HuH-7.5 (cell line): Measurements from ENCODE around the gene ITGBL1.

Experiments used
- DNase-seq: peaks from one replicate; pipeline ENCODE4 v3.0.0; 2011; ENCODE audit warnings: low spot score

Gene ITGBL1

DNA sequence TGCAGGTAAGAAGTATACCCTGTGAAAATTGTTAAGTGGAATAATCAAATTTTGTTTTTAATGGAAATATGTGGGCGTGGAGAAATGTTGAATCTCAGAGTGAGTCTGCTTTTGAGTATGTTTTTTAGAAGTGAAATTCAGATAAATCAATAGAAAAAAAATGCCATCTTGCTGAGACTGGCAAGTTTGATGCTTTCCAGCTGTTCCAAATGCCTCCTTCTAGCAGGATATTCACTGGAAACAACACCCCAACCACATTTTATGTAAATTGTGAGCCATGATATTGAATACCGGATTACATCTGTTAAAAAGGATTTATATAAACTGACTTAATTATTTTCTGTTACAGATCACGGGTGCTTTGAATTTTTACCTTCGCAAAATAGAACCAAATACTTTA lies 115.4 kb downstream of the ITGBL1 start:
- DNase-seq = no peak

DNA sequence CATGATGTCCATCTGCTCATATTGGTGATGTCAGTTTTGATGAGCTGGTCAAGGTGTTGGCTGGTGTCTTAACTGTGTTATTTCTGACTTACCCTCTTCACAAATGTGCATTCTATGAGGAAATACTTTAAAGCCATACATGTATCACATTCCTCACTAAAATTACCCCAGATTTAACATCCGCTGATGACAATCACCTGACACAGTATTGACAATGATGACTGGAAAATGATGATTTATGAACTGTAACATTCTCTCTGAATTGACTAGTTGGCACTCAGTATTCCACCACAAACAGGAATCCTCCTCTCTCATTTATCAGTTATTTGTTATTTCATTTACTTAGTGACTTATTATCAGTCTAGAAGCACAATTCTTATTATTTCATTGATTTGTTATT lies 117.3 kb downstream of the ITGBL1 start:
- DNase-seq = no peak

DNA sequence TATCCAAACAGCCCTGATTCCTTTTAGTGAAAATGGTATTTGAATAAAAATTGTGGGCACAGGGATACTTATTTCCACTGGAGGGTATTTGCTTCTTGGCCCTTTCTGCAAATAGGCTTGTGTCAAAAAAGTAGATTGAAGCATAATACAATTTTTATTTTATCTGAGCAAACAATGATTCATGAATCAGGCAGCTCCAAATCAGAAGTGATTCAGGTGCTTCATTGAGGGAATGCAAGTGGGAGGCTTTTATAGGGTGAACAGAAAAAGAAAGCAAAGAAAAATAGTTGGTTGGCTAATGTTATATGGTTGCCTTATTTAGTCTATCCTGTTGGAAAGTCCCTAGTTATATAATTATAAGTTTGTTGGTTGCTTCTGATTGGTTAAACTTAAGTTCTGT lies 117.9 kb downstream of the ITGBL1 start:
- no peak for DNase-seq

DNA sequence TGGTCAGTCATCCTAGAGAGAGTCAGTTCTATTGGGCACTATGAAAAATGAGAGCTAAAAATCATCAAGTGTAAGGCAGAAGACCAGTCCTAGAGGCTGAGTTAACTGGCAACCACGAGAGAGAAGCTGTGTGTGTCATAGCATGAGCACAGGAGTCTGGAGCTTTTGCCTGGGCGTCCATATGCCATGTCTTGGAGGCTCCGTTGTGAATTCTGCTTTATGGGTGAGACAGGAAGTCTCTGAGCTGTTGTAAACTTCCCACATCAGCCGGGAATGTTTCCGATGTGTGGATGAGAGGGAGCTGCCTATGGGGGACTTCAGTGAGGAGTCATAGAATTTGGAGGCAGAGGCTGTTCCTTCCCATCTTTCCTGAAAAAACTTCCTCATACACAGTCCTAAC lies 120.0 kb downstream of the ITGBL1 start:
- no peak for DNase-seq

DNA sequence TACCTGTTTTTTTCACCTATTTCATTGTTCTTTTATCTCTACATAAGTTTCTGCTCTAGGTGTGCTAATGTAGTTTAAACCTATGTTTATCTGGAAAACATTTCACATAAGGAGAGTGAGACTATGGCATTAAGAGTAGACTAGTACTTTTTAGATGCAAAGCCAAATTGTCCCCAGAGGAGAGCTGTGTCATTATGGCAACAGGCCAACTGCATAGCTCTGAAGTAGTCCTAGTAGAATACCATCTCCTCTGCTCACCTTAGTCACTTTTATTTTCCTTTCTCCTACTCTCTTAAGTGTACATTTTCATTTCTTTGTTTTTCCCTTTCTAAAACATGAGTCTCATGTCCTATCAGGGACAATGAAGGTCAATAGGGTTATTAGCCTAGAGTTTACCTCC lies 123.1 kb downstream of the ITGBL1 start:
- no peak for DNase-seq

DNA sequence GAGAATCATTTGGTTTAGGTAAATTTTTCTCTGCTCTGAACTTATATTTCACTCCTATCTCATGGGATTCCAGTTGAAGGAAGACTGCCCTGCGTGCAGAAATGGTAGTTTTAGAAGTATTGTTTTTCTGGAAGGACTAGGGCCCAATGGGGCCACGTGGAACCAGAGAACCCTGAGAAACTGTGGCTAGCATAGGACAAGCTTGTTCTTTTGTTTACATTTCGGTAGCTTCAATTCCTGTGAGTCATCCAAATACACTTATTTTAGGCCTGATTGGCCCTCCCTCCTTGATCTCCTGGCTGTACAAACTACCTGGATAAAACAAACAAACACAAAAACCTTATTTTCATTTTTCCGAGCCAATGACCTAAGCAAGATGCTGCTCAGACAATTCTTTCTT lies 124.0 kb downstream of the ITGBL1 start:
- DNase-seq = no peak

DNA sequence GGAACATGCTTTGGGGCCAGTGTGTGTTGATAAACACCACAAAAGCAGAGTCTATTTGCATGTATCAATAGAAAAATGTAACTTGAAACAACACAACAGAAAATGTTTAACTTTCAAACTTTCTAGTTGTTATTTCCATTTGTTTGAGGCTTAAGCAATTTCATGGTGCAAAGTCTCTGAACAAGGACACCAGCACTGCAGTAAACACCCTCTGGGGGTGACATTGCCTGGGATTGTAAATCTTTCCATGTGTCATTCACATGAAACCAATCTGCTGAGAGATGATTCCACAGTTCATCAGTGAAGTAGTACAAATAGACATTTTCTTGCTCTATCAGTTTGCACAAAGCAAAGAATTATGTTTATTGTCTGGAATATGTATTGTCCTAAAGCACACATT lies 124.5 kb downstream of the ITGBL1 start:
- DNase-seq = no peak

DNA sequence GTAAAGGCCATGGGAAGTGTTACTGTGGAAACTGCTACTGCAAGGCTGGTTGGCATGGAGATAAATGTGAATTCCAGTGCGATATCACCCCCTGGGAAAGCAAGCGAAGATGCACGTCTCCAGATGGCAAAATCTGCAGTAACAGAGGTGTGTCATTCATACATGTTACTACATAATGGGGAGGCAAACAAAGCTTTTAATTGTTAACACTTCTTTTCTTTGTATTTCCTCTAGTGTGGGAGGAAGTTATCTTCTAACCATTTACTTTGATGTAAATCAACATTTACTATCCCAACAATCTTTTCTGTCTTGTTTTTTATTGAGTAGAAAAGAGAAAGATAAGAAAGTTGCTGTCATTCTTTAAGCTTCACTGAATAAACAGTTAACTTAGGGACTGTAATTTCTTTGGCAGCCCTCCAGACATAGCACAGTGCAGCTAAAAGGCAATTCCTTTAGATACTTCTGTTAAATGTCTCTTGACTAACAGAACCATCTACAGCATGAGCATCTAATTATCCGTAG lies 126.9 kb downstream of the ITGBL1 start:
- DNase-seq = no peak

DNA sequence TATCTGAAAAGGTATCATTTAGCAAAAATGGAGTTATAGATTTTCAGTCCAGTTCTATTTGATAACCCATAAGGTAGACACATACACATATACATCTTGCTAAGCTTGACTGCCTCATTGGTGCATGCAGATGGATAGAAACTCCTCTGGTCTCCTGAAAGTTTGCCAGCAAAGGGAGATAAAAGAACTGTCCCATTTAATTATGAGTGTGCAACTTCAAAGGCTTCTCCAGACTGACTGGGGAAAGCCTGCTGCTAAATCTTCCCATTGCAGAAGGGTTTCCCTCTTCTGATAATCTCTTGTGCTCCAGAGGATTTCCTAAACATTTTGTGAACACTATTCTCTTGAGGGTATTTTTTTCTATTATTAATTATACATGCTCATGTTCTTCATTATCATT lies 131.9 kb downstream of the ITGBL1 start:
- no peak for DNase-seq

DNA sequence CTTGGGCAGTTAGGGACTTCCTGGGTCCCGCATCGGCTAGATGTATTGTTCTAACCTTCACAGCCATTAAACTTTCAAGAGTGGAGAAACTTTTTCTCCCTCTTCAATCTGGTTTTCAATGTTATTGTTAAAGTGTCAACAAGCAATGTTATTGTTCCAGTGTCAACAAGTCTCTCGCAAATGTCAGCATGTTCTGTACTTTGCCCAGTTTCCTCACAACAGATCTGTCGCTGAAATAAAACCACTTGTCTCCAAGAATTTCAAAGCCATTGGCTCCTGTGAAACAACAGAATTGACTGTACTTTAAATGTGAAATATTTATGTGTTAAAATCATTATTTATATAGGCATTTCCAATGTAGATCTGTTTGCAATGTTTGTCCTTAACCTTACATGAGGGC lies 138.0 kb downstream of the ITGBL1 start:
- no peak for DNase-seq

DNA sequence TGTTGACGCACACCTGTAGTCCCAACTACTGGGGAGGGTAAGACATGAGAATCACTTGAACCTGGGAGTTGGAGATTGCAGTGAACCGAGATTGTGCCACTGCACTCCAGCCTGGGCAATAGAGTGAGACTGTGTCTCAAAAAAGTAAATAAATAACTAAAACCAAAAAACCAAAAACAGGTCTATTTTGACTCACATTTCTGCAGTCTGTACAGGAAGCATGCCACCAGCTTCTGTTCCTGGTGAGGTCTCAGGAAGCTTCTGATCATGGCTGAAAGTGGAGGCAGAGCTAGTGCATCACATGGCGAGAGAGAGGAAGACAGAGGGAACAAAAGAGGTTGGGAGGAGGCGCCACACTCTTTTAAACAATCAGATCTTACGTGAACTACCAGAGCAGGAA lies 142.5 kb downstream of the ITGBL1 start:
- DNase-seq = no peak

DNA sequence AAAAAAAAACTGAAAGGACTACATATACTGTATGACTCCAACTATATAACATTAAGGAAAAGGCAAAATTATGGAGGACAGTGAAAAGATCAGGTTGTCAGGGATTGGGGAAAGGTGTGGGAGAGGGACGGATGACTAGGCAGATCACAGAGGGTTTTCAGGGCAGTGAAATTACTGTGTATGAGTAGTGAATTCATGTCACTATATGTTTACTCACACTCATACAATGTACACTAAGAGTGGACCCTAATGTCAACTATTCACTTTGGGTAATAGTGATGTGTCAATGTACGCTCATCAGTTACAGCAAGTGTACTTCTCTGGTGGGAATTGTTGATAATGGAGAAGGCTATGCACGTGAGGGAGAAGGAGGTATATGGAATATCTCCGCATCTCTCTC lies 144.3 kb downstream of the ITGBL1 start:
- no peak for DNase-seq

DNA sequence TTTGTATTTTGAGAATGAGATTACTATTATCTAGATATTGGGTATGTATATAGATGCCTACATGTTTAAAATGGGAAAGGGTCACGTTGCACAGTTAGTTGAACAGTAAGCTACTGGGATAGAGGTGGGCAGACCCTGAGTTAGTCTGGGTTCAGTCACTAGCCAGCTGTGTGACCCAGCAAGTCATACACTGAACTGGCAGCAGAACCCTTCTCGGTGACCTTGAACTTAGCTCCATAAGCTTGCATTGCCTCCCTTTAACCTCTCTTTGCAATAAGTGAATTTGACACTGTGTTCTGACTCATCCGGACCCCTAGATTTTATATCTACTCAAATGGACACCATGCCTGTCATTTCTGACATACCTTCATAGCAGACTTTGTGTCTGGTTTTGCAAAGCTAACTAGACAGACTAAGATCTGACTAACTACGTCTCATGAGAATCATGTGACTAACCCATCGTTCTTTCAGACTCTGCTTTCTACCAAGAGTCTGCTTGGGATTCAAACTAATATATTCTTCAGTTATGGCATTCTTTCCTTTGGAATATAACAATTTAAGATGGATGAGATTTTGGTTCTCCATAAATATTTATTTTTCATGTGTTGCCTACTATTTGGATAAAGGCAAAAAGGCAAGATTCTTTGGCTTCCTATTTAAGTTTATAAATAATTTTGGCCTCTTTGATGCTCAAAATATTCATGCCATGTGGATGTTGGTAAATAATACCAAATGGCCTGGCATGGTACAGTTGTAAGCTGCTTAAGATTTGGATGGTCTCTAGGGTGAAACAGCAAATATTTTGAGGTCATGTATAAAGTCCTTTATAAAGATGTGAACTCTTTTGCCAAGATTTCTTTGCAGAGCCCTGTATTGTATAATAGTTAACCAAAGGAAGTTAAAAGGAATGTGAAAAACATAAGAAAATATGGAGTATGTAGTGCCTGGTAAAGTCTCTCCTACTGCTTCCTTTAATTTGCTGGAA lies 159.3 kb downstream of the ITGBL1 start:
- DNase-seq = no peak

DNA sequence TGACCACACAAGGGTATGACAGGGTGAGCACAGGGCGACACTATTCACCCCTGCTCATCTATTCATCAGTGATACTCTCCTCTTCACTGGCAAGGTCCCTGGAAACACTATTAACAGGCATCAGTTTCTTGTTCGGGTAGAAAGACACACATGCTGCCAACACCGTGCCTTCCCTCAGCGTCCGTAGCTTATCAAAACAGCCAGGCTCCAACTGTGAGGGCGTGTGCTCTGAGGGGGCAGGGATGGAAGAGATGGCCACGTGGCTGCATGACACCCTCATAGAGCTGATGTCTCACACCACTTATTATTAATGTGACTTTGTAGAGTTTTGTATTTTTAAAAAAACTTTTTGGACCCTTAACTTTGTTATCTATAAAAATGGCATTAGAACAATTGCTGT lies 160.3 kb downstream of the ITGBL1 start:
- DNase-seq = no peak

DNA sequence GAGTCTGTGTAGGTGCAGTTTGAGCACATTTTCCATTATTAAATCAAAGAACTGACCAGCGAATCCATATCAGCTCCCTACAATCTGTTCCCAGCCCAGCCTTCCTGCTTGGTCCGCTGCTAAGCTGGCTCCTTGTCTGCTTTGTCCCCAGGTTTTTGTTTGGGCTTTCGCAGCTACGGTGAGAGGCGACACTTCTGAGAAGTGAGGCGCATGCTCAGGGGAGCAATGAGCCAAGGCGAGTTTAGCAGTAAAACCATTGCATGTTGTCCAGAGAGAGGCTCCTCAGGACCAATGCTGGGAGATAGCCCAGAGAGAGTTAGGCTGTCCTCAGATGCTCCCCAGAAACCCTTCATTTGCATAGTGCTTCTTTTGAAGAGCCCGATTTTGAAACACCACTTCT lies 162.0 kb downstream of the ITGBL1 start:
- DNase-seq = no peak

DNA sequence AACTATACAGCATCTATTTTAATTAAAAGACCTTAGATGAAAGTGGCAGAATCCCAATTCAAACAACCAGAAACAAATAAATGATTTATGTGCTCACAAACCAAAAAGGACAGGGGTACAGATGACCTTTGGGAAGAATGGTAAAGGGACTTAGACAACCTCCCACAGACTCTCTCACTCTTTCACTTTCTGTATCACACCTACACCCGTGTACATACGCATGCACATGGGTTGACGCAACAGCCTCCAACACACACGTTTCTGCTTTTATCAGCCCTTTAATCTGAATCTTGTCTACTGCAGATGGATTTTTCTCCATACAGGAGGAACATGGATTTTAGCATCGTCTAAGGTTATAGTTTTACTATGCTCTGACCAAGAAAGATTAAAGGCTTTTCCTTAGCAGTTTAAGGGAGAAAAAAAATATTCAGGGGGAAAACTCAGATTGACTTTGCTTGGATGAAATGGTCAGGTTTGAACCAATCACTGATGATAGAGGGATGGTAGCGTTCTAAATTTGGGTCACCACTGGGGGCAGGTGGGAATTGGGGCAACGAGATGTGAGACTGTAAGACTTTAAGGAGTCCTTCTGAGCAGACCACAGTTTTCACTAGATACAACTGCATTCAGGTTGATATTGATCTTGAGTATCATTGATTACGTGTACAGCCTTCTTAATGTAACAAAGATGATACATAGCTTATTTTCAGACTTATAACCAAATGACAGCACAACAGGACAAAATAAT lies 166.1 kb downstream of the ITGBL1 start:
- no peak for DNase-seq

DNA sequence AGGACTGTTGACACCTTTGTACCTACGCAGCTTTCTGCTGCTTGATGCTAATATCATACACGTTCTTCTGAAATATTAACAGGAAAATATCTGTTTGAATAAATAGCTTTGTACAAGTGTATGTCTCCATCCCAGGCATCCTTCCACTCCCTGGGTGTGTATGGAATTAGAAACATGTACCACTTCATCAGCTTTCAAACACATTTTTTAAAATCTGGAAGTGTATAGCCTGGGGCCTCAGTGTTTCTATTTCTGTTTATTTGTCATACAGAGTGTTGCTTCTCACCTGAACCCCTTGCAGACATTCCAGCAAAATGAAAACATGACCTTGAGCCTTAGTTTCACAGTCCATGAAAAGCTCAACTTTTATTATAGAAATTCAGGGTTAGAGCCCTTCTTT lies 168.6 kb downstream of the ITGBL1 start:
- no peak for DNase-seq

DNA sequence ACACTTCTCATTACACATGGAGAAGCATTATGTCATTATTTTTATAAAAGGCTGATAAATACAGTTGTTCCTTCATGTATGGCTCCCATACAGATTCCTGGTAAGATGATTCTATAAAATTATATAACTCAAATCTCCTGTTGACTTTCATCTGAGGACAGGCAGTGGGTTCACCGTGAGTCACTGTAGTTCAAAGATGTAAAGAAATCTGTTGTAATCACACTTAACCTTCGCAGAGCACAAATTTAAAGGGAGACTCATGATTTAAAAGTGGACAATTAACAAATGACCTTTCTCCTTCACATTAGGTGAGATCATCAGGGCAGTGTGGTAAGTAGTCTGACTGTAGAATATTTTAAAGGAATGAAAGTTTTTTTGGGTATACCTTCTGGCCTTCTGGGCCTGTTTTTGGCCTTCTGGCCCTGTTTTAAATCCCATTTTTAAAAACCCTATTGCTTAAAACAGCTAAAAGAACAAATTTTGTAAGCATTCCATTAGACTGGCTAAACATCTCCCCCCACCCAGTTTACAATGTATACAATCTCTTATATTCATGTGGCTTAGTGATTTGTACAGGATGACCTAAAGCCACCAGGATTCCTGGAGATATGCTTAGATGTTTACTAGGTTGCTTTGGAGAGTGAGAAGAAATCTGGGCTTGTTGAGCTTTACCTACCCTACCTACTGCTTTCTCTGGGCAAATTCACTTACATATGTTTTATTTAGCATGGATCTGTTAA lies 171.2 kb downstream of the ITGBL1 start:
- no peak for DNase-seq

DNA sequence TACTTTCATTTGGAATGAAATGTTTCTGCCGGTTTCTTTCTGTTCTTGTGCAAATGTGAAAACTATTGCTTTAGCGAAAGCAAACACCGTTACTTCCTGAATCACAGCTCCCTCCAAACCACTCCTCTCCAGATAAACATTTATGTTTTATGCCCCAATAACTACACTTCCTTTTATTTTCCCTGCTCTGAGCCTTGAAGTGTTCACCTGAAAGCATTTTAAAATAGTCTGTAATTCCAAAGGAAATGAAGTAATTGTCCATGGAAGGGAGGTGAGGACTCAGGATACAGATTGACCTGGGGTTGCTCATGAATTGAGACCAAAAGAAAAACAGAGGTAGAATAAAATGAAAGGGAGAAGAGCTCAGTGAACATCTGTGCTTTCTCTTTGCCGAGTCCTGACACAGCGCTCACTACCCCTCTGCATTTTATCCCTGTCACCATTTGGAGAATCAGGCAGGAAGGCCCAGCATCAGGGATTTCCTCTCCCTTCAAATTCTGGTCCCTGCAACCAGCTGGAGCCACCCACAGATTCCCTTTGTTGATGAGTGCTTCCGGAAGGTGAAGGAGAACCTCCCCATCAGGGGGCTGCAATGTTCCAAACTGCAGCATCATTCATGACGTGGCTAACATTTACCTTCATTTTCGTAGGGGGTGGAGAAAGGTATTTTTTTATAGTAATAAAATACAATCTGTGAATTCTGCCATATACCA lies 171.9 kb downstream of the ITGBL1 start:
- no peak for DNase-seq

DNA sequence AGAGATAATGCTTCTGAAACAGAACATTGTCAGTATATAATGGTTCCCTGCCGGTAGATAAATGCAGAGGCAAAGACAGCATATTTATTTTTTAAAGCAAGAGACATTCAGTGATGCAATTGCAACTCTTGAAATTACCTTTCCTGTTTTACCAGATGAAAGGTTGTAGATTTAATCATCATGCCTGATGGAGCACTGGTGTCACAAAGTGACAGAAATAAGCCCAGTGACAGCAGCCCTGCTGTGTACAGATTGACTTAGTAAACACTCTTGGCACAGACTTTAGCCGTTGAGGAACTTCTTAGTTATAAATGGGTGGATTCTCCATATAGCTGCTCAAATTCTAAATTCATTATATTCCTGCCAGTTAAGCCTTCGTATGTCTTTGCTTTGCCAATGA lies 172.5 kb downstream of the ITGBL1 start:
- no peak for DNase-seq

DNA sequence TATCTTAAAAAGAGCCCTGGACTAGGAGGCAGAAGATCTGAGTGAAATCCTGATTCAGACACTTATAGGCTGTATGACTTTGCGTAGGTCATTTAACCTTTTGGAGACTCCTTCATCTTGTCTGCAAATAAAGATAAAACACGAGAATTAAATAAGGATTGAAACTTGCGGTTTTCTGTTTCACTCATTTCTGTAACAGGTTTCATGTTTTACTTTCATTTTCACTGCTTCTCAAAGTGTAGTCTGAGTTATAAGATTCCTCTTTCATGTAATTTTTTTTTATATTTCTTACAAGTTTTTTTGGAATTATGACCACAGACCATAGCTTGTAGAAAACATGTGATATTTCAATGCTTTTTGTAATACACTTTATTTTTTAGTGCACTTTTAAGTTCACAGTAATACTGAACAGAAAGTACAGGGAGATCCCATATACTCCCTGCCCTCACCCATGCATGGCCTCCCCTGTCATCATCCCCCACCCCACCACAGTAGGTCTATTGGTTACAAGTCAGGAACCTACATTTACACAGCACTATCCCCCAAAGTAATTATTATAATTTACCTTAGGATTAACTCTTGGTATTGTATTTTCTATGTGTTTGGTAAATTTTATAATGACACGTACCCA lies 174.6 kb downstream of the ITGBL1 start:
- no peak for DNase-seq
